NCI-H2196 treated with DMSO at 0.1 percent for 48 hours (cell line): ENCODE data around the gene CFAP299.

Experiments used
- DNase-seq: peaks from one replicate; lab custom pipeline; 2025; ENCODE audit not compliant: unreplicated experiment; lab: John Stamatoyannopoulos, UW

Gene CFAP299

GRCh38 chr4:80387390-80388283, 52.1 kb downstream of the CFAP299 start:
- no peak for DNase-seq

GRCh38 chr4:80388284-80388607, 52.7 kb downstream of the CFAP299 start:
- DNase-seq = no peak

GRCh38 chr4:80390178-80390577, 54.6 kb downstream of the CFAP299 start:
- no peak for DNase-seq

- no peak for DNase-seq
Observed at GRCh38 chr4:80393246-80393969, 57.9 kb downstream of the CFAP299 start.

- no peak for DNase-seq
Observed at GRCh38 chr4:80393970-80394250, 58.4 kb downstream of the CFAP299 start.

GRCh38 chr4:80407246-80407645, 71.7 kb downstream of the CFAP299 start:
- no peak for DNase-seq

GRCh38 chr4:80409809-80410208, 74.3 kb downstream of the CFAP299 start:
- DNase-seq = no peak

GRCh38 chr4:80412322-80412721, 76.8 kb downstream of the CFAP299 start:
- DNase-seq = no peak

GRCh38 chr4:80413086-80413485, 77.6 kb downstream of the CFAP299 start:
- DNase-seq = no peak

GRCh38 chr4:80417019-80417418, 81.5 kb downstream of the CFAP299 start:
- DNase-seq = no peak

GRCh38 chr4:80419946-80420345, 84.4 kb downstream of the CFAP299 start:
- no peak for DNase-seq

GRCh38 chr4:80420638-80421037, 85.1 kb downstream of the CFAP299 start:
- DNase-seq = no peak

GRCh38 chr4:80422727-80423404, 87.3 kb downstream of the CFAP299 start:
- DNase-seq = no peak

GRCh38 chr4:80423553-80424224, 88.2 kb downstream of the CFAP299 start:
- DNase-seq = no peak

GRCh38 chr4:80424225-80424581, 88.7 kb downstream of the CFAP299 start:
- DNase-seq = no peak

GRCh38 chr4:80425124-80426100, 89.9 kb downstream of the CFAP299 start:
- no peak for DNase-seq

- DNase-seq = no peak
Observed at GRCh38 chr4:80431203-80431965, 95.9 kb downstream of the CFAP299 start.

GRCh38 chr4:80434238-80434637, 98.7 kb downstream of the CFAP299 start:
- DNase-seq = no peak

- DNase-seq = no peak
Observed at GRCh38 chr4:80438016-80438415, 102.5 kb downstream of the CFAP299 start.
